Thymus (tissue), 11 donors: ENCODE data around the gene ACAP3. TPM values are rescaled to one million over a fixed set of nuclear protein-coding genes. Genes with fewer than 3 reads are reported as not detected.
A peak's percentile ranks its signal among the peaks of the same experiment; 100 is the strongest.

Source experiments
- DNase-seq, 9 donors: peaks; one replicate each; pipeline ENCODE4 v3.0.0-alpha.2; 2013; ENCODE audit warnings: low spot score in 9 of 9, low read depth in 6 of 9, missing footprints in 1 of 9
- H3K27ac ChIP-seq, 2 donors: one replicate each; pipeline ENCODE4 v1.5.1; 2013; ENCODE audit warnings: control low read depth in 1 of 2, low read depth in 1 of 2, low read length in 1 of 2, mild to moderate bottlenecking in 1 of 2, moderate library complexity in 1 of 2
- H3K27me3 ChIP-seq, 2 donors: one replicate each; pipeline ENCODE4 v1.5.1; 2013; ENCODE audit warnings: low read length in 1 of 2; ENCODE audit not compliant: control insufficient read depth in 2 of 2, insufficient read depth in 1 of 2
- H3K36me3 ChIP-seq, 2 donors: one replicate each; pipeline ENCODE4 v1.5.1; 2013; ENCODE audit warnings: low read length in 1 of 2, mild to moderate bottlenecking in 1 of 2, moderate library complexity in 1 of 2; ENCODE audit not compliant: control insufficient read depth in 2 of 2, insufficient read depth in 2 of 2
- H3K4me1 ChIP-seq, 2 donors: one replicate each; pipeline ENCODE4 v1.5.1; 2013; ENCODE audit warnings: low read length in 2 of 2; ENCODE audit not compliant: control insufficient read depth in 2 of 2, insufficient read depth in 2 of 2
- H3K4me3 ChIP-seq, 2 donors: one replicate each; pipeline ENCODE4 v1.5.1; 2013; ENCODE audit warnings: low read length in 2 of 2, control low read depth in 1 of 2, mild to moderate bottlenecking in 1 of 2
- H3K9me3 ChIP-seq, 2 donors: one replicate each; pipeline ENCODE4 v1.5.1; 2013; ENCODE audit warnings: low read length in 1 of 2, mild to moderate bottlenecking in 1 of 2; ENCODE audit not compliant: control insufficient read depth in 2 of 2, insufficient read depth in 1 of 2
- WGBS: extraction: QIAGEN DNeasy Blood & Tissue Kit; methylation state at CpG from one replicate; pipeline ENCODE4 v1.1.7; 2013; 5-methylcytosine and 5-hydroxymethylcytosine counted together
- polyA plus RNA-seq: library from polyadenylated mRNA; stranded (reverse); fragments of 200-250 nt; gene quantifications from one replicate; pipeline ENCODE4 v1.2.3, GENCODE V29; 2013
- total RNA-seq: library from RNA; stranded (reverse); fragments of 120-200 nt; gene quantifications from one replicate; pipeline ENCODE4 v1.2.4, GENCODE V29; 2013
- donor health status: healthy.

The ACAP3 gene
- total and polyA plus RNA-seq, 2 donors, result 15.5 to 58.8 TPM

GRCh38 chr1:1279028-1279427, 28.7 kb downstream of the ACAP3 start:
- Histone ChIP-seq H3K9me3 (no peaks in the 10 kb centered on the region), H3K27ac (no peak overlapping the region), H3K27me3 (no peaks in the 10 kb centered on the region), H3K36me3 (no peaks in the 10 kb centered on the region), H3K4me1 (peaks cover 6 to 15% of the 10 kb centered on the region in 2 donors), H3K4me3 (no peak overlapping the region)
- no peak for DNase-seq
- WGBS, result 93% methylated on average over 17 of the region's 17 CpGs

- H3K27me3 ChIP-seq, result no peaks in the 10 kb centered on the region
- no peak overlapping the region for H3K4me3 ChIP-seq
- H3K27ac ChIP-seq, result no peak overlapping the region
- no peaks in the 10 kb centered on the region for H3K9me3 ChIP-seq
- no peak for DNase-seq
- peaks cover 6 to 16% of the 10 kb centered on the region in 2 donors for H3K4me1 ChIP-seq
- WGBS, result 97% methylated on average over 13 of the region's 13 CpGs
- H3K36me3 ChIP-seq, result no peaks in the 10 kb centered on the region
These were observed 29.1 kb downstream of the ACAP3 start for GRCh38 chr1:1278620-1279019.

GRCh38 chr1:1275836-1276235, 31.9 kb downstream of the ACAP3 start:
- Histone ChIP-seq H3K4me3 (no peak overlapping the region), H3K4me1 (peaks cover 20 to 35% of the 10 kb centered on the region in 2 donors), H3K9me3 (no peaks in the 10 kb centered on the region), H3K27me3 (no peaks in the 10 kb centered on the region), H3K27ac (no peak overlapping the region), H3K36me3 (peaks cover 4 to 7% of the 10 kb centered on the region in 2 donors)
- WGBS, result 95% methylated on average over 9 of the region's 9 CpGs
- no peak for DNase-seq

GRCh38 chr1:1274931-1275431, 32.7 kb downstream of the ACAP3 start:
- peaks cover 4 to 11% of the 10 kb centered on the region in 2 donors for H3K36me3 ChIP-seq
- peaks cover 23 to 39% of the 10 kb centered on the region in 2 donors for H3K4me1 ChIP-seq
- H3K9me3 ChIP-seq, result no peaks in the 10 kb centered on the region
- 87% methylated on average over 15 of the region's 15 CpGs for WGBS
- H3K4me3 ChIP-seq, result no peak overlapping the region
- H3K27ac ChIP-seq, result peak overlapping the region in 1 of 2 donors; percentile 23
- DNase-seq, result peak in 4 of 9 donors; percentile 35 to 63 (median 50)
- H3K27me3 ChIP-seq, result no peaks in the 10 kb centered on the region

- no peak for DNase-seq
- peaks cover 23 to 39% of the 10 kb centered on the region in 2 donors for H3K4me1 ChIP-seq
- no peaks in the 10 kb centered on the region for H3K27me3 ChIP-seq
- H3K4me3 ChIP-seq, result peak overlapping the region; percentile 63 to 95
- no peaks in the 10 kb centered on the region for H3K9me3 ChIP-seq
- 40% methylated on average over 31 of the region's 31 CpGs for WGBS
- peaks cover 4 to 15% of the 10 kb centered on the region in 2 donors for H3K36me3 ChIP-seq
- H3K27ac ChIP-seq, result peak overlapping the region; percentile 26 to 76
These were observed 33.3 kb downstream of the ACAP3 start for GRCh38 chr1:1274299-1274930.

- DNase-seq, result peak; percentile 68 to 94 (median 85)
- peaks cover 7 to 15% of the 10 kb centered on the region in 2 donors for H3K36me3 ChIP-seq
- H3K27me3 ChIP-seq, result no peaks in the 10 kb centered on the region
- H3K4me1 ChIP-seq, result peaks cover 23 to 39% of the 10 kb centered on the region in 2 donors
- no peaks in the 10 kb centered on the region for H3K9me3 ChIP-seq
- peak within 1 kb of the TSS; percentile 76 to 95 for H3K4me3 ChIP-seq
- H3K27ac ChIP-seq, result peak within 1 kb of the TSS; percentile 26 to 79
- under 1% methylated on average over 105 of the region's 105 CpGs for WGBS
These were observed 34.0 kb downstream of the ACAP3 start, which contains the start of gene UBE2J2 for GRCh38 chr1:1273512-1274298. Gene UBE2J2, minus strand, starts transcription at chr1:1273854. Its CDS starts 5,862 bp downstream, at chr1:1267992.

GRCh38 chr1:1273209-1273511, 34.6 kb downstream of the ACAP3 start:
- no peak for DNase-seq
- H3K4me1 ChIP-seq, result peaks cover 23 to 39% of the 10 kb centered on the region in 2 donors
- H3K9me3 ChIP-seq, result no peaks in the 10 kb centered on the region
- no peaks in the 10 kb centered on the region for H3K27me3 ChIP-seq
- peaks cover 11 to 18% of the 10 kb centered on the region in 2 donors for H3K36me3 ChIP-seq
- under 1% methylated on average over 31 of the region's 31 CpGs for WGBS
- peak overlapping the region; percentile 76 to 95 for H3K4me3 ChIP-seq
- peak overlapping the region in 1 of 2 donors; percentile 79 for H3K27ac ChIP-seq

- H3K4me1 ChIP-seq, result peaks cover 23 to 39% of the 10 kb centered on the region in 2 donors
- no peak overlapping the region for H3K27ac ChIP-seq
- H3K27me3 ChIP-seq, result no peaks in the 10 kb centered on the region
- H3K36me3 ChIP-seq, result peaks cover 17 to 23% of the 10 kb centered on the region in 2 donors
- H3K4me3 ChIP-seq, result peak overlapping the region; percentile 76 to 95
- H3K9me3 ChIP-seq, result no peaks in the 10 kb centered on the region
- WGBS, result 53% methylated on average over 43 of the region's 43 CpGs
- peak in 1 of 9 donors; percentile 41 for DNase-seq
These were observed 35.2 kb downstream of the ACAP3 start for GRCh38 chr1:1272341-1273208.
